ENCODE measurements around the gene ABCA3.
"Not testable (repeated sequence)": the region's sequence is repeated elsewhere in the genome, so short reads cannot be mapped to it uniquely, and the experiment has no call there.

- TF ChIP-seq CTCF (IDR thresholded peaks at IDR 0.05 in 4 of 5, conservative IDR thresholded peaks at IDR 0.05 in 1 of 5); POLR2A (IDR thresholded peaks at IDR 0.05): not testable (repeated sequence)
Measured at GRCh38 chr16:2258530-2258929, 82.0 kb downstream of the ABCA3 start.

Data from gastrocnemius medialis (tissue), 4 donors.